Measurements from ENCODE around the gene KCNJ16. TPM values are rescaled to one million over a fixed set of nuclear protein-coding genes. Genes with fewer than 3 reads are reported as not detected.

Gene KCNJ16
- total and polyA plus RNA-seq, 5 experiments from 2014 or later, result not detected

DNA sequence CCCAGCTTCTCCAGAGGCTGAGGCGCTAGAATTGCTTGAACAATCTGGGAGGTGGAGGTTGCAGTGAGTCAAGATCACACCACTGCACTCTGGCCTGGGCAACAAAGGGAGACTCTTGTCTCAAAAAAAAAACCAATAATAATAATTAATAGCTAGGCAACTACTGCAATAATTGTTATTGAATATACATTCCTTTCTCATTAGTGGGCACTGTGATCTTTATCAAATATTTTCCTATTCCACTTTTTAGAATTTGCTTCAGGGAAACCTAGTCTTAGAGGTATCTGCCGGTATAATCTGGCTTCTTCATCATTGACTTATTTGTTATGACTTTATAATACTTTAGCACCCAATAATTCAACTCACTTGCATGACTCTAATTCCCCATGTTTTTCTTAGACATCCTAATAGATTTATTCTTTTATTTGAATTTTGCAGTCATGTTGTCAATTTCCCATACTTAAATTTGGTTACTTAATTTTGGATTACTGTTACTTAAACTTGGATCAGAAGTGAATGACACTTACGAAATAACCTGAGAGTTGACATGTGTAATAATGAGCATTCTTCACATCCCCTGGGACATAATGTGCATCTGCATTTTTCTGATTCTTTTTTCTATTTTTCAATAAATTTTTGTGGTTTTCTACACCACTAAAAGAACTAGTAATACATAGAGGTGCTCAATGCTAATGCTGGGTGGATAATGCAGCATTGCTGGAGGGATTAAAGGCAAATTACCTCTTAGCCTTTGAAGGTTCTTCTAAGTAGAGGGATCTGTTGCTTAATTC is 25.0 kb upstream of the KCNJ16 start:
- no peak for ATAC-seq
- Mint-ChIP-seq H3K9me3 (no peaks in the 10 kb centered on the region), H3K27me3 (peaks cover 0 to 10% (median 0%) of the 10 kb centered on the region in 5 donors), H3K36me3 (no peaks in the 10 kb centered on the region), H3K27ac (no peak overlapping the region), H3K4me3 (no peak overlapping the region), H3K4me1 (no peaks in the 10 kb centered on the region)
- DNase-seq, result no peak
- POLR2A ChIA-PET, result no interaction called here

DNA sequence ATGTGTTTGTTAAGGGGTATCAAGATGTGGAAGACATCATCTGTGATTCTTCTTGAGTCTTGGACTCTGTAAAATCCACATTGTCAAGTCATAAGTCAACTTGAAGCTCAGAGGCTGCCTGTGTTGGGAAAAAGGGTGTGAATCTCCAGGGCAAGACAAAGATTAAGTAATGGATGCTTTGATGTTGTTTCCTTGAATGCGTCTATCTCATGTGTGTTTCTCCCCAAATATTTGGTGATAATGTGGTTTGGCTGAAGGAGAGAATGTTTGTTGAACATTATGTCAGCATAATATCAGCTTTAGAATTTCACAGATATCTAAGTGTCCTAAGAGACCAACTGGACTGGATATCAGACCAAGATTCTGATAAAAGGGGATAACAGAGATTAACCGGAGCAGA is 24.1 kb upstream of the KCNJ16 start:
- Mint-ChIP-seq H3K9me3 (no peaks in the 10 kb centered on the region), H3K36me3 (no peaks in the 10 kb centered on the region), H3K4me1 (no peaks in the 10 kb centered on the region), H3K4me3 (no peak overlapping the region), H3K27me3 (peaks cover 0 to 10% (median 0%) of the 10 kb centered on the region in 5 donors), H3K27ac (no peak overlapping the region)
- ATAC-seq (no peak), DNase-seq (no peak)
- POLR2A ChIA-PET, result no interaction called here

DNA sequence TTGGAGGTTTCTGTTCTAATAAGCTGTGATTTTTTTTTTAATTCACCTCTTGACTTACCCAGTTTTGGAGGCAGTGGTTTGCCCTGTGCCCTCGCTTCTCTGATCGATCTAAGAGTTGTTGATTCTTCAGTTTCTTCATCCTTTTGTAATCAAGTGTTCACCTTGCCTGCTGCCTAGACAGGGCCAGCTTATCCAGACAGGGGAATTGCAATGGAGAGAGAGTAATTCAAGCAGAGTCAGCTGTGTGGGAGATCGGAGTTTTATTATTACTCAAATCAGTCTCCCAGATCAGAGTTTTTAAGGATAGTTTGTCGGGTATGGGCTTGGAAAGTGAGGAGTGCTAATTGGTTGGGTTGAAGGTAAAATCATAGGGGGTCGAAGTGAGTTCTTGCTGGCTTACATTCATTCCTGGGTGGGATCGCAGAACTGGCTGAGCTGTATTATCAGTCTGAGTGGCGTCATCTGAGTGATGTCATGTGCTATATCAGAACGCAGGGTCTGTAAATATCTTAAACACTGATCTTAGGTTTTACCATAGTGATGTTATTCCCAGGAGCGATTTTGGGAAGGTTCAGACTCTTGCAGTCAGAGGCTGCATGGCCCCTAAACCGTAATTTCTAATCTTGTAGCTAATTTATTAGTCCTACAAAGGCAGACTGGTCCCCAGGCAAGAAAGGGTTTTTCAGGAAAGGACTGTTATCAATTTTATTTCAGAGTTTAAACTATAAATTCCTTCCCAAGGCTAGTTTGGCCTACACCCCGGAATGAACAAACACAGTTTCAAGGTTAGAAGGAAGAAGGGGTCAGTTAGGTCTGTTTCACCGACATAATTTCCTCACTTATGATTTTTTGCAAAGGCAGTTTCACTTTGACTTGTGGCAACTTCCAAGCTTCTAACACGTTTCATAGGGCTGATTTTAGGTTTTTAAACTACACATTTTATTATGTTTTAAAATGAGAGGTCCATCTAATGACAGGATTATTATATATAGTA is 21.5 kb upstream of the KCNJ16 start:
- POLR2A ChIA-PET, result no interaction called here
- ATAC-seq, result no peak
- H3K4me1 Mint-ChIP-seq, result no peaks in the 10 kb centered on the region
- no peak overlapping the region for H3K27ac Mint-ChIP-seq
- peaks cover 0 to 4% (median 0%) of the 10 kb centered on the region in 5 donors for H3K27me3 Mint-ChIP-seq
- no peak for DNase-seq
- H3K36me3 Mint-ChIP-seq, result no peaks in the 10 kb centered on the region
- no peaks in the 10 kb centered on the region for H3K9me3 Mint-ChIP-seq
- no peak overlapping the region for H3K4me3 Mint-ChIP-seq

DNA sequence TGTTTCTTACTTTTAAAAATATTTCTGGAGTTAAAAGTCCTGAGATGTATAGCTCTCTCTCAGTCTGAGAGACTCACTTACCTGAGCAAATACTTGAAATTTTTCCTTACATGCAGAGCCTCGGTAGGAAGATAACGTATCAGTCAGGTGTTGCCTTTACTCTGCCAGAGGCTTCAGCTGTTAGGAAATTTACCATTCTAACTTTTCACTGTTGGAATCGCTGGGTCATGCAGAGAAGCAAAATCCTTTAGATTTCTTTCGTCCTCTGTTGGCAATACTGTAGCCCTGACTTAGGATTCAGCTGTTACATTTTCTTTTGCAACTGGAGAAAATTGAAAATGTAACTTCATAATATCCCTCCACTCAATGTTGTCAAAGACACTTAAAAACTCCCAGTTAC is 20.0 kb upstream of the KCNJ16 start:
- Mint-ChIP-seq H3K27me3 (peaks cover 0 to 4% (median 0%) of the 10 kb centered on the region in 5 donors), H3K9me3 (no peaks in the 10 kb centered on the region), H3K4me1 (no peaks in the 10 kb centered on the region), H3K27ac (no peak overlapping the region), H3K36me3 (no peaks in the 10 kb centered on the region), H3K4me3 (no peak overlapping the region)
- no peak for ATAC-seq
- POLR2A ChIA-PET, result no interaction called here
- DNase-seq, result no peak

DNA sequence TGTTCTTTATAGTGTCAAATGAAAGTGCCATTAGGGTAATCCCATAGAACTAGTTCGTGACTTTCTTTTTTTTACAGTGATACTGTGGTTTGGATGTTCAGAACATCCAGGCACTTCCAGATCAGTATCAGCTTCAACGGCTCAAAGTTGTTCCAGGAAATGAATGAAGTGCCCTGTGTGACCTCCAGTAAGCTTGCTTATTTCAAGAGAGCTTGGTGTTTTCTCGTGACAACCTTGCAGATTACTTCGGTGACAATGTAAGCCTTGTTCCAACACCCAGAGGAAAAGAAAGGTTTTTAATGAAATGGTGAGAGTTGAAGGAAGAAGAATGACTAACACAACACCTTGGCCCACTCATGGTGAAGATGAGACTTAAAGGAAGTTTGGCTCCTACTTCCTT is 16.0 kb upstream of the KCNJ16 start:
- H3K9me3 Mint-ChIP-seq, result no peaks in the 10 kb centered on the region
- DNase-seq (no peak), ATAC-seq (no peak)
- H3K4me1 Mint-ChIP-seq, result no peaks in the 10 kb centered on the region
- no peaks in the 10 kb centered on the region for H3K36me3 Mint-ChIP-seq
- POLR2A ChIA-PET, result no interaction called here
- no peak overlapping the region for H3K4me3 Mint-ChIP-seq
- no peak overlapping the region for H3K27ac Mint-ChIP-seq
- H3K27me3 Mint-ChIP-seq, result no peaks in the 10 kb centered on the region

DNA sequence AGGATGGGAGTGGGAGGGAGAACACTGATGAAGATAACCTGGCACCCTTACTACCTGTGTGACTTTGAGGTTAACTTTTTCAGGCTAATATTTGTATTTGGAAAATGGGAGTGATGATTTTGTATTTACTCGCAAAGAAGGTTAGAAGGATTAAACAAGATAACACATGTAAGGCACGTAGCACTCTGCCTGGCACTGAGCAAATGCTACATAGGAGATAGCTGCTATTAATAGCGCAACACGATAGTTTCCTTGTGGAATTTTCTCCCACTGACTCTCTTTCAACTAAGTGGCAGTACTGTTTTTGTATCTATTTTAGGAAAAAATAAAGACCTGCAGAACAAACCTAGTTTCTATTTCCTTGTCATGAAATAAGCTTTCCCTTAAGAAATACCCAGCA is 15.4 kb upstream of the KCNJ16 start:
- H3K9me3 Mint-ChIP-seq, result no peaks in the 10 kb centered on the region
- no peaks in the 10 kb centered on the region for H3K4me1 Mint-ChIP-seq
- H3K4me3 Mint-ChIP-seq, result no peak overlapping the region
- ATAC-seq (no peak), DNase-seq (no peak)
- H3K36me3 Mint-ChIP-seq, result no peaks in the 10 kb centered on the region
- POLR2A ChIA-PET, result no interaction called here
- peaks cover 0 to 3% (median 0%) of the 10 kb centered on the region in 5 donors for H3K27me3 Mint-ChIP-seq
- no peak overlapping the region for H3K27ac Mint-ChIP-seq

DNA sequence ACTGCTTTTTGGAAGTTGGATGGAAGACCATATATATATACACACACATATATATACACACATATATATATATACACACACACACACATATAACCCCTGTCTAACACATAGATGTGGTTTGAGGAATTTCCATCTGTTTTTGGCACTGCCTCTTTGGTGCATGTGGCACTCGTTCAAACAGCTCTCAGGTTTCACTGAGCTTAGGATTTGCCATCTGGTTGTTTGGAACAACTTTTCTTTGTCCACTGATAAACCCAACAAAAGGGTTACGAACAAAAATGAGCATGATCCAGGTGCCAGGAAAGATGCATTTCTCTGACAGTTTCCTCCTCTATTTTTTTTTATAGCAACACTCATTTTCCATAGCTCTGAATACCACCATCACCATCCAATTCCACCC is 14.6 kb upstream of the KCNJ16 start:
- POLR2A ChIA-PET, result no interaction called here
- ATAC-seq (no peak), DNase-seq (no peak)
- Mint-ChIP-seq H3K9me3 (no peaks in the 10 kb centered on the region), H3K27ac (no peak overlapping the region), H3K4me3 (no peak overlapping the region), H3K36me3 (no peaks in the 10 kb centered on the region), H3K27me3 (peaks cover 0 to 10% (median 3%) of the 10 kb centered on the region in 5 donors), H3K4me1 (no peaks in the 10 kb centered on the region)

DNA sequence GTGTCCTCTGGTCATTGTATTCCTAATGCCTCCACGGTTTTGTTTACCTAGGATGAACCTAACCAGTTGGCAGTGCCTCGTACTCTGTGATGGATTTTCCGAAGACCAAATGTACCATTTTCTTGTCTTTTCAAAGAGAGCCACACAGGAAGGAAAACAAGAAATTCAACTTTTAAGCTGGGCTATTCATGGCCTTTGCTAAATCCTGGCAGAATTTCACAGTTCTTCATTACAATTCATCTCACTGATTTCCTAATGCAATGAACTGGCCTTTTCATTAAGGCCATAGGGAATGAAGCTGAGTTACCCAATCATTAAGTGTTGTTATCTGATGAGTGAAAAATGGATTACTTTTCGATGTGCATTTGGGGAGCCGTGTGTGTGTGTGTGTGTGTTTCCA is 7.9 kb upstream of the KCNJ16 start:
- ATAC-seq (no peak), DNase-seq (no peak)
- Mint-ChIP-seq H3K4me3 (no peak overlapping the region), H3K27ac (no peak overlapping the region), H3K9me3 (no peaks in the 10 kb centered on the region), H3K27me3 (peaks cover 0 to 10% (median 6%) of the 10 kb centered on the region in 5 donors), H3K36me3 (no peaks in the 10 kb centered on the region), H3K4me1 (no peaks in the 10 kb centered on the region)
- POLR2A ChIA-PET, result no interaction called here

DNA sequence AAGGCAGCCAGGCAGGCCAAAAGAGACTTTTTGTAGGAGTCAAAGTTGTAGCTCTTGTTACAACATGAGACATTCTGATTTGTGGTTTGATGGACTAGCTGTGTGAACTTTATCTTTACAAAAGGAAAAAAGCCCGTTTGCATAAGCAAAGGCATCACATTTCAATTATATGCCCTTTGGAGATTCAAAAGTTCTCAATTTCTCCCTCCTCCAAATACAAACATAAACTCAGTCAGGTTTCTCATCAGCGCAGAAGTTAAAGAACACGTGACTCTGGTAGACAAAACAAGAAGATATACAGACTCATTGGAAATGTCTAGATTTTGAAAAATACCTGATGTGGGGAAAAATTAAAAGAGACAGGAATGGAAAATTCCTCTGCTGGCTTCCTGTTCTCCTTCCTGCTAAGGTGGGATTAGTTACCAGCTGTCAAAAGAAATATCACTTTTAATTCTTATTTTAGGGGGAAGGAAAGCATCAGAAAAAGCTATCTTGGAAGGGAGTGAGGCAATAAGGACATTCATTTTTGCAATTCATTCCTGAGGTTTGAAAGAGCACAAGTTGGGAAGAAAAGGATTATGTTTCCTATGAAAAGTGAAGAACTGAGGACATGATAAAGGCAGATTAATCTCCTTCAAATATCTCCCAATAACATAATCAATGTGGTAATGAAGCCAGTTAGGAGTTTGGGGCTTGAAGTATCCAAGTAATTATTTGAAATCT is 4.6 kb upstream of the KCNJ16 start:
- Mint-ChIP-seq H3K4me3 (no peak overlapping the region), H3K9me3 (no peaks in the 10 kb centered on the region), H3K4me1 (no peaks in the 10 kb centered on the region), H3K27me3 (peaks cover 5 to 11% (median 7%) of the 10 kb centered on the region in 5 donors), H3K27ac (no peak overlapping the region), H3K36me3 (no peaks in the 10 kb centered on the region)
- POLR2A ChIA-PET, result no interaction called here
- no peak for DNase-seq
- no peak for ATAC-seq

DNA sequence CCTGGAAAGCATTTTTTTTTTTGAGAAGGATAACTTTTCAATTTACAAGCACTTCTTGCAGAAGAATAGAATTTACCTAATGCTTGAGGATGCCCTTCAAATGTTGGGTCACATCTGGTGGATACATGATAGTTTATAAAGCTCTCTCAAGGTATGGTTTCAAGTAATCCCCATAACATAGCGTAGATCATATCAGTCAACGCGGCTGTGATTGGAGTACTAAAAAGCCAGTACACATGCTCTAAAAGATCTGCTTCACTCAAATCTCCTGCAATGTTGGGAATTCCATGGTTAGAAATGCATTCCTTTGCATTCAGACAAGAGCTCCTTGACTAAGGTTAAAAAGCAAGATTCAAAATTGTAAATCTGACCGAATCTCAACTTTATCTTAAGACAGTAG is 3.9 kb upstream of the KCNJ16 start:
- Mint-ChIP-seq H3K4me3 (no peak overlapping the region), H3K27ac (no peak overlapping the region)
- no peak for ATAC-seq

DNA sequence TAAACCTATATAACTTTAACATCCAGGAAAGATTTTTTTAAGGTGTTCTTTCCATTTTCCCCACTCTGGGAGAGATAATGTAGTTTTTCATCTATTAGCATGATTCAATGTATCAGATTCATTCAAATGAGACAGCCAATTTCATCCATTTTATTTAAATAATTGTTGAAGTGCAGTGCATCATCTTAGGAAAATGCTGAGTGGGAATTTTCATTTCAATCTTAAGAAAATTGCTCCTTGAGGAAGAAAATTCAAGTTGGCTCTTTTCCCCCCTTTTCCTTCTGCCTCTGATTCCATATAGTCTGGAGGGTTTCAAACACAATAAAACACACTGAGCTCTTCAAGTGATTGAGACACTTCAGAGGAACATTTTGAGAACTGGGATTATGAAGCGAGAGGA is 3.4 kb upstream of the KCNJ16 start:
- DNase-seq, result no peak
- no peak for ATAC-seq
- no peaks in the 10 kb centered on the region for H3K9me3 Mint-ChIP-seq
- peaks cover 4 to 9% (median 6%) of the 10 kb centered on the region in 5 donors for H3K27me3 Mint-ChIP-seq
- no peaks in the 10 kb centered on the region for H3K4me1 Mint-ChIP-seq
- H3K4me3 Mint-ChIP-seq, result no peak overlapping the region
- H3K27ac Mint-ChIP-seq, result no peak overlapping the region
- POLR2A ChIA-PET, result no interaction called here
- H3K36me3 Mint-ChIP-seq, result no peaks in the 10 kb centered on the region

More for the DNA sequence above, 3.9 kb upstream of the KCNJ16 start:
- no peaks in the 10 kb centered on the region for H3K9me3 Mint-ChIP-seq
- no peaks in the 10 kb centered on the region for H3K36me3 Mint-ChIP-seq
- POLR2A ChIA-PET, result no interaction called here
- no peak for DNase-seq
- H3K27me3 Mint-ChIP-seq, result peaks cover 4 to 9% (median 6%) of the 10 kb centered on the region in 5 donors
- no peaks in the 10 kb centered on the region for H3K4me1 Mint-ChIP-seq

DNA sequence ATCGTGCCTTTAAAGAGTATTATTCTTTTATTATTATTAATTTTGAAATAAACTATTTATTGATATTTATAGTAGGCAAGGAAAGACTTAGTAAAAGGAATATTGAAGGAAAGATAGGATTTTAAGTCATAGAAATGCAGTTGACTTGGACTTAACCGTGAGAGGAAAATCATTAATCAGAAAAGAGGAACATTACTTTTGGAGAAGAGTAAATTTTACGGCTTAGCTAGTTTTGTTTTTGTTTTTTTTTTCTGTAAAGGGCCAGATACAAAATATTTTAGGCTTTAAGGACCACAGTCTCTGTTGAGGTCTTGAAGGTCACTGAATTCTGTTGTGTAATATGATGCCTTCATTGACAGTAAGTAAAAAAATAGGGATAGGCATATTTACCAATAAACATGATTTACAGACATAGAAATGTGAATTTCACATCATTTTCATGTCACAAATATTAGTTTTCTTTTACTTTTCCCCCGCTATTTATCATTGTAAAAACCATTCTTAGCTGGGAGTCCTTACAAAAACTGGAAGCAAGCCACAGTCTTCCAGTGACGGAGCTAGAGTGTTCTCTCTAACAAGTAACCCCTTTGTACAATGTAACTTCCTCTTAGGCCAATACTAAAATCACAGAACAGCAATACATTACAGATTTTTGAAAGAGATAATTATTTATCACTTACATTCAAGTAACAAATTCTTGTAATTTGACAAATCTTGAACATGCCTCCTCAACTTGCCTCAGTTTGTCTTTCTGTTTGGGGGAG is 2.3 kb upstream of the KCNJ16 start:
- Mint-ChIP-seq H3K27me3 (peaks cover 4 to 9% (median 6%) of the 10 kb centered on the region in 5 donors), H3K36me3 (no peaks in the 10 kb centered on the region), H3K4me3 (no peak overlapping the region), H3K9me3 (no peaks in the 10 kb centered on the region), H3K4me1 (no peaks in the 10 kb centered on the region), H3K27ac (no peak overlapping the region)
- DNase-seq, result no peak
- POLR2A ChIA-PET, result no interaction called here
- no peak for ATAC-seq

Data from naive thymus-derived CD8-positive, alpha-beta T cell (primary cell).